NCI-H524 (cell line): ENCODE measurements around the gene CORO6.
"Not testable (repeated sequence)": the region's sequence is repeated elsewhere in the genome, so short reads cannot be mapped to it uniquely, and the experiment has no call there.

Source experiments
- DNase-seq, 2 experiments: peaks; one replicate each; lab custom pipeline; 2025; lab: John Stamatoyannopoulos, UW

CORO6 gene

DNA sequence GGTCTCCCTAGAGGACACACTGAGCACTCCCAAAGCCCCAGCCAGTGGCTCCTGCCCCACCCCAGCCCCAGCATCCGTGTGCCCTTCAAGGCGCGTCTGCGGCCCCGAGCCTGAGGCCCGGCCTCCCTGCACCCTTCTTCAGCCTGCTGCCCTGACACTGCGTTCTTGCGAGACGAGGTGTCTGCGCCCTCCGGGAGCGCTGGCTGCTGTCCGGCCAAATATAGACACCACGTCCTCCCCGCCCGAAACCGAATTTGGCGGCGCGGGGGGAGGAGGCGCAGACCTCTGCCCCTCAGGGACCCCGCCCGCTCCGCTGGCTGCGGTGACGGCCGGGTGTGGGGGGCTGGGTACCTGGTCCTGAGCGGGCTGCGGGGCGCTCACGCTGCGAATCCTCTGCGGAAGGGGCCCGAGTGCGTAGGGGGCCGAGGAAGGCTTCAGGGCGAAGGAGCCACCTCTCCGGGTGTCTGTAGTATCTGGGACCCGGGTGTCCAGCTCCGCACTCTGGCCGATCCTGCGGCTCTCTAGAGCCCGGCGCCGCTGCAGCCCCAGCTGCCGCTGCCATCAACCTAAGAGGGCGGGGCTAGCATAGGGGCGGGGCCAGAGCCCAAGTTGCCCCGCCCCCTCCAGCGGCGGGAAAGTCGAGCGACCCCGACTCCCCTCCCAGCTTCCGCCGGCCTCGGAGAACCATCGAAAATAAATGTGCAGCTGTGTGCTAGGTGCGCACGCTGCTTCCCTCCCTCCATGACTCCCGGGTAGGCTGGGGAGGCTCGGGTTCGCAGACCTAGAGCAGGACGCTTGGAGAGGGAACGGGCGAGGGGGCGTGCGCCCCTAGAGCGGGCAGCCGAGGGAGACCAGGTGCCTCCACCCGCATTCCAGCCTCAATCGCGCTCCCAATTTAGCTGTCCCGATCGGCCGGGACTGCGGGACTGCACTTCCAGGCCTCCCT is at the start of gene CORO6:
Gene CORO6, minus strand, starts transcription at position 576 of the 946 bp plus-strand sequence. CDS start 1,491 bp downstream, outside the sequence.
- peak; percentile 43 to 57 for DNase-seq

DNA sequence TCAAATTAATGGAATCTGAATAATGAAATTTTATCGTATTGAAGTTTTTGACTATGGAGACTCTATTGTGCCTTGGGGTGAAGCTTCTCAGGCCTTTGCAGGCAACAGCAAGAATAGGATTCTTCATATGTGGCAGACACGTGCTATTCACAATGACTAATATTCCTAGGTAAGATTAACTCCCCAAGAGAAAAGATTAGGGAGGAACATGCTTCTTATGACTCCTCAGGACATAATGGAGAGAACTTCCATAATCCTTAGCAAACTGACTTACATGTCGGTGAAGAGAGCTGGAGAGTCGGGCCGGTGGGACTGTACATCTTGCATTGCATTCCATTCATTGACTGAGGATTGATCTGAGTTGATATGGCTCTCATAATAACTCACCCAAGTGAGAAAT is 48.9 kb upstream of the CORO6 start:
- no peak for DNase-seq

DNA sequence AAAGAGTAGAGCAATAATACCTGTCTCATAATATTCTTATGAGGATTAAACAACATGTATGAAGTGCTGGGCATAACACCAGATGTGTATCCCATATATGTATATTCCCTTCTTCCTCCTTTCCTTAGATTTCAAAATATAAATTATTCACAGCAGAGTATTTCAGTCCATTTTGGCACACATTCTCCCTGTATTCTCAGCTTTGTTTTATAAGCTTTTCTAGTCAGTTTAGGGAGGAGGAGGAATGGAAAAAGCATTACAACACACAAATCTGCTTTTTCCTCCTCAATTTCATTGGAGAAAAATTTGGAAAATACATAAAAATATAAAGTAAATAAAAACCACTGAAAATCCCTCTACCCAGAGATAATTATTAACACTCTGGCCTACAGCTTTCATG is 46.6 kb upstream of the CORO6 start:
- no peak for DNase-seq

DNA sequence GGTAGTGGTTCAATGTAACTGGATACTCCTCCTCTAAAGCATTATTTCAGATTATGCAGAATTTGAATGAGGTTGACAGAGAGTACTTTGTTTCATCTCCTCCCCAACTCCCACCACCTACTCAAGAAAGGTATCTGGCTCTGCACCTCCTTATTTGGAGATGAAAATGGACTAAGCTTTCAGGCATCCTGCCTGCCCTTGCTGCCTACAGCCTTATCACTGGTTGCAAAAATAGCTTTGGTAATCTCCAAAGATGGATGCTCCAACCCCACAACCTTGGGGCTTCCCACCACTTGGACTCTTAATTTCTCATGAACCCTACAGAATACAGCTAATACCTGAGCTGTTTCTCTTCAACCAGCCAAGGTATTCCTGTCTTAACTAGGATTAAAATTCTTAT is 45.3 kb upstream of the CORO6 start:
- no peak for DNase-seq

DNA sequence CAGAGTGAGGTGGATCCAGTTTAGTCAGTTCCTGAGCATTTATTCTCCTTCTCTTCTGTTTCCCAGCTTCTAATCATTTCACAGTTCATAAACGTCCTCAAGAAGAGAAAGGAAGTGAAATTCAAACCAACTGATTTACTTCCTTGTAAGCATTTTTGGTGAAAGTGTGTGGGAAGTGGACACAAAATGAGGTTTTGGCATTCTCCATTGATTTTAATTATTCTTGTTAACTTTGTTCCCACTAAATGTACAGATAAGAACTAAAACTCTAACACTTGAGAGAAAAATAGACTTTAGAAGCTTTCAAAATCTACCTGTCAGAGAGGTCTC is 42.7 kb upstream of the CORO6 start:
- DNase-seq = no peak

DNA sequence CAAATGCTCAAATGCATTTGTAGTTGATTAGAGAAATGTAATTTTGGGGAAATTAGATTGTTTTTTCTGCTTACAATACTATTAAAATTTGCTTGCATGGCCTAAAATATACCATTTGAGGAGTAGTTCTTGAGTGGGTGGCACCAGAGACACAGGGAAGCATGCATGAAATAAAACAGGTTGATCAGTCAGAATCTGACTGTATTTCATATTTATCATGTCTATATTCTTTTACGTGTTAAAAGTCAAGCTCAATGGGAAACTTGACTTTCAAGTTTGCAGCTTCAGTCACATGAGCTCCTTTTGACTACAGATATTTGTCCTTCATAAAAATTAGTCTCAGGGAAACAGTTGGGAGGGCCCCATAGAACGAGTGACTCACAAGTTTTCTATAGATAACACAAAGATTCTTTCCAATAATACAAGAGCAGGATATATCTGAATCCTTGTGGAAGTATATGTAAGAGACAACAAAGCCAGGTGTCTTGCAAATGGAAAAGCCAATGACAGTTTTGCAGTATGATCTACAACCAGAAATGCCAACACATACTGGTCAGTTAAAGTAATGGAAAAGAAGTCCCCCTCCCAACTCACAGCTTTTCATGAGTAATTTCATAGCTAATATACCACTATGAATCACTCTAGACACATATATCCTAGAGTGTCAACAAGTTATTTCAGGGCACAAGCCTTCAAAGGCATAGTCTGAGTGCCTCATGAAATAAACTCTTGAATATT is 42.2 kb upstream of the CORO6 start:
- DNase-seq = no peak

DNA sequence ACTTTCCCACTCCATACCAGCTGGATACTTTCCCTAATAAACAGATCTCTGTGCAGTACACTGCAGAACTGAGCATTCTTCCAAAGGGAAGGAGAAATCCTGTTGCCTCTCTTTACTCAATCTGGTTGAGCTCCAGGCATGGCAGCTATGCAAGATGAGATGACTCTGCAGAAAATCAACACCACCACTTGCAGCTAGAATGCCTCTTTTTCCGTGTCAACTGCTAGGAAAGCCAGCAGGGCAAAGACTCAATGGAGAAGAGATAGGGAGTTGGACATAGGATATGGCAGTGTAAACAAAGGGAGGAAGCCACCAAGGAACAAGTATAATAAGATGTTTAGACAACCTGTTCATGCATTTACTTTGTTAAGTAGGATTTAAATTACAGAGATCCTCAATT is 40.4 kb upstream of the CORO6 start:
- DNase-seq = no peak

DNA sequence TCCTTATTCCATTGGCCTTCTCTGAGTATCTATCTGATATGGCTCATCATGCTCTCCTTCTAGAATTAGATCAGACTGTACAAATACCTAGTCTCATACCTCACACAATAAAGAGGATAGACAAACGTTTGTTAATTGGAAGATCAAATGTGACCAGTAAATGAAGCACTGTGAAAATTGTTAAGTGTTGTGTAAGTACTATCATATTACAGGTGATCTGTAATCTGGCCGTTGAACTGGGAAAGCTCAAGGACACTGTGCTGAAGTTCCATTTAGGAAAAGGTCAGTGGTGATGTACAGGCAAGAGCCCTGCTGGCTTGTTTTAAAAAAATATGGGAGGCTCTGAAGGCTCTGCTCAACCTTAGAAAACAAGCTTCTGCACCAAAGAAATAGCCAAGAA is 38.5 kb upstream of the CORO6 start:
- DNase-seq = peak; percentile 48 to 77

DNA sequence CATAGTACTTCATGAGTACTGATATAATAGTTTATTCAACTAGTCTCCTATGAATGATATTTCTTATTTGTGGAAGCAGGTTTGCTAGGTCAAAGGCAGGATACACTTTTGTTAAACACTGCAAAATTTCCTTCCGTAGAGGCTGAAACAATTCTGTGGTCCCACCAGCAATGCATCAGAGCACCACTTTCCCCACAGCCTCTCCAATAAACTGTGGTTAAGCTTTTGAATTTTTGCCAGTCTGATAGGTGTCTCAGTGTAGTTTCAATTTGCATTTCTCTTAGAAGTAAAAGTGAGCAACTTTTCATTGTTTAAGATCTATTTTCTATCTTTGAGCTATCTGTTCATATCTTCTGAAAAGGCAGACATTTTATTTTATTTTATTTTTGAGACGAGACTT is 36.4 kb upstream of the CORO6 start:
- DNase-seq = no peak

DNA sequence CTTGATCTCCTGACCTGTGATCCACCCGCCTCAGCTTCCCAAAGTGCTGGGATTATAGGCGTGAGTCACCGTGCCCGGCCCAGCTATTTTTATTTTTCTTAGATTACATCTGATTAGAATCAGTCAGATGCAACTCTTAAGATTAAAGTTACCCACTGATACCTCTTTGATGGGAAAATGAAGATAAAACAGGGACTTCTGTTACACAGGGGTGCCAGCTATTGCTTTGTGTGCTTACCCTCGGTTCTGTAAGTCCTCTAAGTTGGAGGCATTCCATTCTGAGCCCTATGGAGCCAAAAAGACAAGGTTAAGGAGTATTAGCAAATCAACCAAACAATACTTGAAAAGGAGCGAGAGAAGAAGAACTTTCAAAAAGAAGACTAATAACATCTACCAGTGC is 32.6 kb upstream of the CORO6 start:
- DNase-seq = no peak

DNA sequence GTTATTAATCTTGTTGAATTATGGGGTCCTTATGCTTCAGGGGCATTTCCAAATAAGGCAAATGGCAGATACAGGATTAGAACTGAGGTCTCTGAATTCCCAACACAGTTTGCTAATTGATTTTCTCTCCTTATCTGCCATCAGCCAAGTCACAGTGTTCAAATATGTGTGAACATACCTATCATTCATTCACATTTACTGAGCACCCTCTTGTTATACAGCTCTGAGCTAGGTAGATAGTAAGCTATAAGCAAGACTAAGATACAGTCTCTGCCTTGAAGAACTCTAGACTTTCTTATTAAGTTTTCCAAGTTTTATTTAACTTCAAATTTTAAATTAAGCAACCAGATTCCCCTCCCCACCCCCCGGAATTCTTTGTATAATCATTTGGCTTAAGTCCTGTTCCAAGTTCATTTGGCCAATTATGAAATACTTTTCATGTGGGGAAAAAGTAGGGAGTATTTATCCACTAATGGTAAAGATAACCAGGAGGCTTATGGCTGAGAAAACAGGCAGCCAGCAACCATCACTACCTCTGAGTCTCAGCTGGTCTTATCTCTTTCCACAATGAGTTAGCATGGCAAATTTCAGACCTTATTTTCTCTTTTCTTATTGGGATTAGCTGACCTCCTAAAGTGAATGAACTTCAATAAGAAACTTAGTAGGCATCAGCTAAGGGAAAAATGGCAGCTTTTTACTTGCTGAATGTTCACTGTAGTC is 31.4 kb upstream of the CORO6 start:
- DNase-seq = peak in 1 of 2 experiments; percentile 31

DNA sequence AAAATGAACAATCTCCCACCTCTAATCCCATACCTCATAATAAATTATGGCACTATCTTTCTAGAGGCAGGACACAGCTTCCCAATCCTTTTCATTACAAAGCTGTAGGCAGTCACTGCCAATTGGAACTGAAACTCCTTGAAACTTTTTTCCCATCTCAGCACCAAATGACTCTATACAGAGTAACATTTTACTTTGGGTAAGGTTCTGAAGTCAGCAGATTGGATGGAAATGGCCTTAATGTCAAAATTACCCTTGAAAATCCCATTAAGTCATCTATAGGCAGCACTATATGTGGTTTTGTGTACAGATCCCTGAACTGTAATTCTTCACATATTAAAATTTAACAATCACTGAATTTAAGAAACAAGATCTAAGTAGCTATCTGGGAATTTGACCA is 30.3 kb upstream of the CORO6 start:
- no peak for DNase-seq

DNA sequence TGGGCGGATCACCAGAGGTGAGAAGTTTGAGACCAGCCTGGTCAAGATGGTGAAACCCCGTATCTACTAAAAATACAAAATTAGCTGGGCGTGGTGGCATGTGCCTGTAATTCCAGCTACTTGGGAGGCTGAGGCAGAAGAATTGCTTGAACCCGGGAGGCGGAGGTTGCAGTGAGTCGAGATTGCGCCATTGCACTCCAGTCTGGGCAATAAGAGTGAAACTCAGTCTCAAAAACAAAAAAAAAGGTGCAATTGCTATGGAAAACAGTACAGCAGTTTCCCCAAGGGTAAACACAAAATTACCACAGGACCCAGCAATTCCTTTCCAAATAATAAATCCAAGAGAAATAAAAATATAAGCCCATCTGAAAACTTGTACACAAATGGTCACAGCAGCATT is 29.2 kb upstream of the CORO6 start:
- not testable (repeated sequence) for DNase-seq

DNA sequence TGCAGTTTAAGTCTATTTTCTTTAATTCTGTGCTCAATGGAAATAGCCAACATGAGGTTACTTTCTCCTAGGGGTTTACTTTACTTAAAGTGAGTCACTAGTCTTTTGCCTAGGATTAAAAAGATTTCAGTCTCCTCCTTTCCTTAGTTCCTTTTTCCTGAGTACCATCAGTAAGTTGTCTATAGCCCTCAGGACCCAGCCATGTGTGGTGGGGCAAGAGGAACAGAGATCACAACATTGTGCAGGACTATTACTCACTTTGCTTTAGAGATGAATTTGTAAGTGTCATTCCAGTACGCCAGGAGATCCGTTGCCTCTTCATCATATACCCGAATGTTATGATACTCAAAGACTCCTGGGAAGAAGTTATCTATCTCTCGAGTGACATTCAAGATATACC is 27.7 kb upstream of the CORO6 start:
- DNase-seq = no peak

DNA sequence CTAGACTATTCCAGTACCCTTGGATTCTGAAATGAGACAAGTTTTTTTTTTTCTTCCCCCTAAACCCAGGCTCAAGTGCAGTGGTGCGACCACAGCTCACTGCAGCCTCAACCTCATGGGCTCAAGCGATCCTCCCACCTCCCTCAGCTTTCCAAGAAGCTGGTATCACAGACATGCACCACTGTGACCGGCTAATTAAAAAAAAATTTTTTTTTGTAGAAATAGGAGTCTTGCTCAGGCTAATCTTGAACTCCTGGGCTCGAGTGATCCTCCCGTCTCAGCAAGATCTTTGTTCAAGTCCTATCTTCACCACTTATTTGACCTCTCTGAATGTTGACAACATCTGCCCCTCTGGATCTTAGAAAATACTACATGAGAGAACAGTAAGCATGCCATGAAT is 26.6 kb upstream of the CORO6 start:
- DNase-seq = no peak

DNA sequence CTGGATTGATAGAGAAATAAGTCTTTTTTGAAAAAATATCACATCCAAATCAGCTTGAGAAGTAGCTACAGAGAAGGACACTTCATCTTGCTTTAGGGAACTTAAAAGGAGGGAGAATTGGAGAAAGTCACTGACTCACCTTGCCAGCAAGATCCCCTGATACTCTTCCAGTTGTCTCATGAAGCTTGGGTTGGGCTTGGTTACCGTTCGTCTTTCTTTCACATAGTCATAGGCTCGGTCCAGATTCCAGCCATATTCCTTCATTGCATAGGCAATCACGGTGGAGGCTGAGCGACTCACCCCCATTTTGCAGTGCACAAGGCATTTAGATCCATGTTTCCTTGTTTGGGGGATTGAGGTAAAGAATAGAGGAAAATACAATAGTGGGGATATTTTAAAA is 25.3 kb upstream of the CORO6 start:
- no peak for DNase-seq

DNA sequence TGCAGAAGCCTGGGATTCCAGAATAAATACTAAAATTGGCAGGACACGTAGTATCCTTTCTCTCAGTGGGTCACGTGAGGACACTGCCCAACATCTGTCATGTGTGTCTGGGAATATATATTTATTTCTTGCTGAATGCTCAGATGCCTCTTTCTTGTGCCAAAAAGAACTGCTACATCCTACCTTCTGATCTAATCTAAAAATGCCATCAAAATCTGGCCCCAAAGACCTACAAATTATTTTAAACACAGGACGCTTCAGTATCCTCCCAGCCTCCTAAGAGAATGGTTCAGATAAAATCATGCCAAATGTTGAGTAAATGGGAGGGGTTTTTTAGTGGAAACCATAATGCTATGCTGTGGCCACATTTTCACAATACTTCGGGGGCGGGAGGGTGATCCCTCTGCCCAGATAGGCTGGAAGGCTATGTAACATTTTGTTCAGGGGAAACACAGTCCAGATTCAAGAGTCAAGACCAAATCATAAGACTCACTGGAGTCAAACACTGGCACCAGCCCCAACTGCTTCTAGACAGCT is 22.9 kb upstream of the CORO6 start:
- peak in 1 of 2 experiments; percentile 73 for DNase-seq

DNA sequence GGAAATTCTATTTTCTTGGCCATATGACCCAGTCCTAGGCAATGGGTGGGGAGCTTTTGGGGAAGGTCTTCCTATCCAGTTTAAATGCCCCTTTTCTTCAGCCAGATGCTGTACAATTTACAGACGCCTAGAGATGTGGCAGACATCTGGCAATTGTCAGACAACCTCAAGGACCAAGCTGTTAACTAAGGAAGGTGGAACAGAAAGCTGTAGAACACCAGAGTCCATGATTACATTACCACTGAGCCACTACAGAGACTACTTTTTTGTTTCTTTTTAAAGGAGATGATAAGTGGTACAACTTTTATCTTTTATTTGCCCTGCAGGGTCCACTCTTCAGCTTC is 21.1 kb upstream of the CORO6 start:
- DNase-seq = peak; percentile 49 to 88

DNA sequence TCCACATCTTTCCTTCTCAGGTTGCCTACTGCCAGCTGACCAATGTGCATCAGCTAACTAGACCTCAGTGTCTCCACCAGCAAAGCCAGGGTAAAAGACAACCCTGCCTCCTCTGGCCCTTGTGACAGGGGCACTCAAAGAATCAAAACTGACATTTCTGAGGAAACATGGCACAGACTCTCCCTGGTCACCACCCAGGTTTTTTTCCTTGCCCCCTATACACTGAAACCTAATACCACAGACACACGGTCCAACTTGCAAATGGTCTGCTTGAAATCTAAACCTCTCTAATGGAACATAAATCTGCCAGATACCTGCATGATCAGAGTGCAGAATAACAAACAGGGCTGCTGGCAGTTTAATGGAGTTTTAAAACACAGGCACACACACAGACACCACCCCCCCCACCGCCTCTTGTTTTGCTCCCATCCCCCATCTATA is 19.5 kb upstream of the CORO6 start:
- peak; percentile 81 to 95 for DNase-seq

DNA sequence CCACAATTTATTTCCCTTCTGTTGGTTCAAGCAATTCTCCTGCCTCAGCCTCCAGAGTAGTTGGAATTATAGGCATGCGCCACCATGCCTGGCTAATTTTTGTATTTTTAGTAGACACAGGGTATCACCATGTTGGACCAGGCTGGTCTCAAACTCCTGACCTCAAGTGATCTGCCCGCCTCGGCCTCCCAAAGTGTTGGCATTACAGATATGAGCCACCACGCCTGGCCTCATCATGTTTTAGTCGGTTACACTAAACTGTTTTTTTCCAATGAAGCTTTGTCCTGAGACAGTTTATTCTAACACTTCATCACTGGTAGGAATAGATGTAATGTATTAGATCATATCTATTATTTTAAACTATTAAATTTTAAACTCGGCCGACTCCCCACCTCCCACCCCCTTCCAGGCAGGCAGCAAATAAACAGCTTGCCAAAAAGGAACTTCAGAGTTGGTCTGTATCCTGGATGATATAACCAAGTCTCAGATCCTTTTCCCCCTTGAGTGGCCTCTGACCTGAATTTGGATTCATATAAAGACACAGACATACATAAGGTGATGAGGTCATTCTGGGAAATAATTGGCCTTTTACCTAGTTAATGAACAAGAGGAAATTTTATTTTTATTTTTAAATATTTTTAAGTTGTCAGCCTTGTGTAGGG is 18.4 kb upstream of the CORO6 start:
- no peak for DNase-seq

DNA sequence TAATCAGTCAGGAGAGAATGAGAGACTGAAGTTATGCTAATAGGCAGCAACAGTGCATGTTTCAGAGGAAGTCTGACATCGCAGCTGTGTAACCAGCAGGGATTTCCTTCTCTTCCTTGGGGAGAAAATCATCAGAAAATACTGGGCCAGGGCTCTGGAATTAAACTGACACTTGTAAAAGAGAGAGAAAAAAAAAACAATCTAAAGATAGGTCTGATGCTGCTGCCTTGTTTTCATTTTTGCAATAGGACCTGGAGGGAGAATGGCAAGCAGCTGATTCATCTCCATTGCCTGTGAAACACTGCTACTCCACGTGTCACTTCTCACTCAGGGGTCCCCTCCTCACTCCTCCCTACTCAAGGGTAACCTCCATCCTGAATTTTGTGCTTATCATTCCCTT is 17.7 kb upstream of the CORO6 start:
- DNase-seq = no peak

DNA sequence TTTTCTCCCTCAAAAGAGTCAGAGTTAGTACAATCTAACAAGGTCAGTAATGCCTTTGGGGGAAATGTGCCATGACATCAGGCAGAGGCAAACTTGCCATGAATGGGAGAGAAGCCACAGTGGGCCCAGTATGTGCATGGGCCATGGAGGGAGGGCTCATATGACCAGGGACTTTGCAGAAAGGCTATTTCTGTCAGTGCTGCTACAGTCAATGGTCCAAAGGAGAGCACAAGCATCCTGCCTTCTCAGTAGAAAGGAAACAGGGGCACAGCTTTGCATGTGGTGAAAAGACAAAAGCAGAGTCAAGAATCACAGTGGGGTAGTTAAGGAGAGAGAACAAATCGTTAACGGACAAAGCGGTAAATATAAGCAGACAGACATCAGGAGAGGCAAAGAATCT is 11.2 kb upstream of the CORO6 start:
- DNase-seq = no peak
